Measurements from ENCODE around the gene RALGPS1.

RALGPS1 gene

GRCh38 chr9:126945682-126946081, 31.1 kb downstream of the RALGPS1 start:
- in situ Hi-C loops (cut with HindIII; ENCODE audit: low pct_ligation_motif_present, low pct_unique_long_range_greater_than_20kb, low sequenced_read_pairs), result no loop called here
- no peak for DNase-seq

- in situ Hi-C loops (cut with HindIII; ENCODE audit: low pct_ligation_motif_present, low pct_unique_long_range_greater_than_20kb, low sequenced_read_pairs), result no loop called here
- no peak for DNase-seq
Observed at GRCh38 chr9:126947529-126947928, 32.9 kb downstream of the RALGPS1 start.

GRCh38 chr9:126952205-126952977, 37.8 kb downstream of the RALGPS1 start:
- in situ Hi-C loops (cut with HindIII; ENCODE audit: low pct_ligation_motif_present, low pct_unique_long_range_greater_than_20kb, low sequenced_read_pairs), result no loop called here
- no peak for DNase-seq

GRCh38 chr9:126953041-126953809, 38.6 kb downstream of the RALGPS1 start:
- in situ Hi-C loops (cut with HindIII; ENCODE audit: low pct_ligation_motif_present, low pct_unique_long_range_greater_than_20kb, low sequenced_read_pairs), result no loop called here
- no peak for DNase-seq

- DNase-seq, result no peak
- in situ Hi-C loops (cut with HindIII; ENCODE audit: low pct_ligation_motif_present, low pct_unique_long_range_greater_than_20kb, low sequenced_read_pairs), result no loop called here
Observed at GRCh38 chr9:126955811-126956210, 41.2 kb downstream of the RALGPS1 start.

GRCh38 chr9:126956917-126957686, 42.5 kb downstream of the RALGPS1 start:
- DNase-seq, result no peak
- in situ Hi-C loops (cut with HindIII; ENCODE audit: low pct_ligation_motif_present, low pct_unique_long_range_greater_than_20kb, low sequenced_read_pairs), result no loop called here

GRCh38 chr9:126957687-126958053, 43.1 kb downstream of the RALGPS1 start:
- DNase-seq, result no peak
- in situ Hi-C loops (cut with HindIII; ENCODE audit: low pct_ligation_motif_present, low pct_unique_long_range_greater_than_20kb, low sequenced_read_pairs), result no loop called here

- in situ Hi-C loops (cut with HindIII; ENCODE audit: low pct_ligation_motif_present, low pct_unique_long_range_greater_than_20kb, low sequenced_read_pairs), result no loop called here
- no peak for DNase-seq
Observed at GRCh38 chr9:126959336-126959735, 44.8 kb downstream of the RALGPS1 start.

GRCh38 chr9:126959917-126960316, 45.3 kb downstream of the RALGPS1 start:
- in situ Hi-C loops (cut with HindIII; ENCODE audit: low pct_ligation_motif_present, low pct_unique_long_range_greater_than_20kb, low sequenced_read_pairs), result no loop called here
- no peak for DNase-seq

GRCh38 chr9:126962336-126962735, 47.8 kb downstream of the RALGPS1 start:
- DNase-seq, result no peak
- in situ Hi-C loops (cut with HindIII; ENCODE audit: low pct_ligation_motif_present, low pct_unique_long_range_greater_than_20kb, low sequenced_read_pairs), result no loop called here

GRCh38 chr9:126965077-126965476, 50.5 kb downstream of the RALGPS1 start:
- in situ Hi-C loops (cut with HindIII; ENCODE audit: low pct_ligation_motif_present, low pct_unique_long_range_greater_than_20kb, low sequenced_read_pairs), result no loop called here

GRCh38 chr9:126965541-126966428, 51.2 kb downstream of the RALGPS1 start:
- peak; percentile 55 for DNase-seq

More at GRCh38 chr9:126965077-126965476, 50.5 kb downstream of the RALGPS1 start:
- DNase-seq, result no peak

GRCh38 chr9:126971261-126971660, 56.7 kb downstream of the RALGPS1 start:
- no peak for DNase-seq
- in situ Hi-C loops (cut with HindIII; ENCODE audit: low pct_ligation_motif_present, low pct_unique_long_range_greater_than_20kb, low sequenced_read_pairs), result no loop called here

More at GRCh38 chr9:126965541-126966428, 51.2 kb downstream of the RALGPS1 start:
- in situ Hi-C loops (cut with HindIII; ENCODE audit: low pct_ligation_motif_present, low pct_unique_long_range_greater_than_20kb, low sequenced_read_pairs), result no loop called here

GRCh38 chr9:126973651-126974529, 59.3 kb downstream of the RALGPS1 start:
- DNase-seq, result no peak
- in situ Hi-C loops (cut with HindIII; ENCODE audit: low pct_ligation_motif_present, low pct_unique_long_range_greater_than_20kb, low sequenced_read_pairs), result no loop called here

GRCh38 chr9:126974594-126974993, 60.0 kb downstream of the RALGPS1 start:
- in situ Hi-C loops (cut with HindIII; ENCODE audit: low pct_ligation_motif_present, low pct_unique_long_range_greater_than_20kb, low sequenced_read_pairs), result no loop called here
- no peak for DNase-seq

- DNase-seq, result no peak
- in situ Hi-C loops (cut with HindIII; ENCODE audit: low pct_ligation_motif_present, low pct_unique_long_range_greater_than_20kb, low sequenced_read_pairs), result no loop called here
Observed at GRCh38 chr9:126975327-126976220, 61.0 kb downstream of the RALGPS1 start.
